ENCODE results near the gene SCN8A.
"Not testable (repeated sequence)": the region's sequence is repeated elsewhere in the genome, so short reads cannot be mapped to it uniquely, and the experiment has no call there.

The SCN8A gene

GRCh38 chr12:51818566-51819300, 227.7 kb downstream of the SCN8A start:
- no peak for DNase-seq

GRCh38 chr12:51819736-51820525, 228.9 kb downstream of the SCN8A start:
- DNase-seq = no peak

- peak; percentile 70 to 74 for DNase-seq
These were observed 229.8 kb downstream of the SCN8A start for GRCh38 chr12:51820526-51821439.

- peak in 1 of 2 donors; percentile 33 for DNase-seq
These were observed 230.6 kb downstream of the SCN8A start for GRCh38 chr12:51821440-51822260.

GRCh38 chr12:51822261-51822616, 231.2 kb downstream of the SCN8A start:
- DNase-seq = no peak

- no peak for DNase-seq
These were observed 231.9 kb downstream of the SCN8A start for GRCh38 chr12:51822956-51823355.

- DNase-seq = no peak
These were observed 233.0 kb downstream of the SCN8A start for GRCh38 chr12:51823875-51824565.

- no peak for DNase-seq
These were observed 234.2 kb downstream of the SCN8A start for GRCh38 chr12:51825216-51825615.

- no peak for DNase-seq
These were observed 235.8 kb downstream of the SCN8A start for GRCh38 chr12:51826881-51827280.

GRCh38 chr12:51827925-51828818, 237.1 kb downstream of the SCN8A start:
- DNase-seq = peak; percentile 54 to 60

GRCh38 chr12:51829011-51829481, 238.0 kb downstream of the SCN8A start:
- DNase-seq = no peak

GRCh38 chr12:51829641-51830040, 238.6 kb downstream of the SCN8A start:
- no peak for DNase-seq

GRCh38 chr12:51831817-51832216, 240.8 kb downstream of the SCN8A start:
- not testable (repeated sequence) for DNase-seq

- DNase-seq = no peak
These were observed 241.5 kb downstream of the SCN8A start for GRCh38 chr12:51832354-51833107.

GRCh38 chr12:51833448-51834227, 242.6 kb downstream of the SCN8A start:
- no peak for DNase-seq

GRCh38 chr12:51834411-51834810, 243.4 kb downstream of the SCN8A start:
- no peak for DNase-seq

- no peak for DNase-seq
These were observed 245.2 kb downstream of the SCN8A start for GRCh38 chr12:51836041-51836826.

GRCh38 chr12:51836827-51837173, 245.8 kb downstream of the SCN8A start:
- no peak for DNase-seq

Measured in stimulated activated CD4-positive, alpha-beta T cell treated with anti-CD3 and anti-CD28 coated beads, Interleukin-2, amount 100 ng/mL, for 48 hours (primary cell).